Activated B cell treated with CpG ODN at 0.5 μM for 24 hours (primary cell): ENCODE results near the gene DNAH9. TPM values are rescaled to one million over a fixed set of nuclear protein-coding genes. Genes with fewer than 3 reads are reported as not detected.

Experiments
- ATAC-seq: fragments of 200-7000 bp; cut with Tn5 transposase; one replicate; pipeline ENCODE4 v1.10.0; 2021; ENCODE audit warnings: low read depth, mild to moderate bottlenecking, moderate library complexity
- CTCF ChIA-PET: fragments of 350-600 bp; sonication (Branson Sonifier 250); formaldehyde crosslinking; loops from one replicate; lab custom pipeline; 2021; ENCODE audit warnings: antibody characterized with exemption; lab: Charles Lee
- POLR2A ChIA-PET: fragments of 350-600 bp; sonication (Branson Sonifier 250); formaldehyde crosslinking; loops from one replicate; lab custom pipeline; 2021; ENCODE audit warnings: antibody characterized with exemption; lab: Charles Lee
- DNase-seq: peaks from one replicate; pipeline ENCODE4 v3.0.0; 2022
- H3K27ac Mint-ChIP-seq: one replicate; pipeline ENCODE4 v1.8.0; 2020; ENCODE audit warnings: mixed read lengths
- H3K27me3 Mint-ChIP-seq: one replicate; pipeline ENCODE4 v1.8.0; 2021; ENCODE audit warnings: mixed read lengths
- H3K36me3 Mint-ChIP-seq: one replicate; pipeline ENCODE4 v1.8.0; 2021; ENCODE audit warnings: low read depth, mixed read lengths
- H3K4me1 Mint-ChIP-seq: one replicate; pipeline ENCODE4 v1.8.0; 2021; ENCODE audit warnings: mixed read lengths
- H3K4me3 Mint-ChIP-seq: one replicate; pipeline ENCODE4 v1.8.0; 2020; ENCODE audit warnings: mild to moderate bottlenecking, mixed read lengths
- H3K9me3 Mint-ChIP-seq: one replicate; pipeline ENCODE4 v1.8.0; 2020; ENCODE audit warnings: mixed read lengths
- CTCF ChIP-seq: fragments of 200-600 bp; IDR thresholded peaks from one replicate; pipeline ENCODE4 v1.8.0; 2022; ENCODE audit warnings: antibody characterized with exemption, mild to moderate bottlenecking
- intact Hi-C: fragments of 100-400 bp; cut with micrococcal nuclease; formaldehyde crosslinking; loops from one replicate; pipeline ENCODE4 v1.15.1; 2024
- total RNA-seq: library from RNA; stranded (reverse); gene quantifications from 2 replicates; pipeline ENCODE4 v1.2.3, GENCODE V29; 2022

The DNAH9 gene
- total RNA-seq, 1 donor from 2014 or later: not detected

DNA sequence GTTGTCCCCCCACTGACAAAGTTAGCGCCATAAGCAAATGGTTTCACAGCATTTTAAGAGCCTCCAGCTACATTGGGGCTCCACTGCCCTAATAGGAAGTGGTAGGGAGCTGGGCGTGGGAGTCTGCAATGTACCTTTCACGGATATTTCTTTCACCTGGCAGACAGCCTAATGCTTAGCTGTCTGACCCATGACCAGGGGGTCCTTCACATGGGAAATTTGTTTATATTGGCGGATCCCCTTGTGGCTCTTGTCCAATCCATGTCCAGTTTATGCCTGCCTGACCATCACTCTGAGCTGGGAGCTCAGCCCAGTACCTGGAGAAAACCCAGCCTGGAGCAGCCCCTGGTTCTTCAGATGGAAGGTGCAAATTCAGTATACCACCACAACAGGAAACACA, 254.0 kb downstream of the DNAH9 start:
- no peaks in the 10 kb centered on the region for H3K36me3 Mint-ChIP-seq
- H3K4me1 Mint-ChIP-seq: no peaks in the 10 kb centered on the region
- no peaks in the 10 kb centered on the region for H3K9me3 Mint-ChIP-seq
- CTCF ChIA-PET: no interaction called here
- POLR2A ChIA-PET: no interaction called here
- TF ChIP-seq CTCF: no peak
- intact Hi-C loops: no loop called here
- no peak for DNase-seq
- no peak for ATAC-seq
- no peak overlapping the region for H3K27ac Mint-ChIP-seq
- no peak overlapping the region for H3K4me3 Mint-ChIP-seq
- no peaks in the 10 kb centered on the region for H3K27me3 Mint-ChIP-seq

- H3K27me3 Mint-ChIP-seq: no peaks in the 10 kb centered on the region
- no peak for DNase-seq
- no peaks in the 10 kb centered on the region for H3K36me3 Mint-ChIP-seq
- no peaks in the 10 kb centered on the region for H3K4me1 Mint-ChIP-seq
- no peak for ATAC-seq
- no peak overlapping the region for H3K27ac Mint-ChIP-seq
- no peaks in the 10 kb centered on the region for H3K9me3 Mint-ChIP-seq
- TF ChIP-seq CTCF: no peak
- ChIA-PET CTCF (no interaction called here), POLR2A (no interaction called here)
- intact Hi-C loops: no loop called here
- no peak overlapping the region for H3K4me3 Mint-ChIP-seq
These were observed 254.6 kb downstream of the DNAH9 start for GRCh38 chr17:11852912-11853311.

- ChIA-PET CTCF (no interaction called here), POLR2A (no interaction called here)
- Mint-ChIP-seq H3K27me3 (no peaks in the 10 kb centered on the region), H3K4me1 (no peaks in the 10 kb centered on the region), H3K36me3 (no peaks in the 10 kb centered on the region), H3K9me3 (no peaks in the 10 kb centered on the region), H3K4me3 (no peak overlapping the region), H3K27ac (no peak overlapping the region)
- no peak for DNase-seq
- ATAC-seq: no peak
- intact Hi-C loops: no loop called here
- TF ChIP-seq CTCF: no peak
These were observed 255.3 kb downstream of the DNAH9 start for GRCh38 chr17:11853321-11854151.

DNA sequence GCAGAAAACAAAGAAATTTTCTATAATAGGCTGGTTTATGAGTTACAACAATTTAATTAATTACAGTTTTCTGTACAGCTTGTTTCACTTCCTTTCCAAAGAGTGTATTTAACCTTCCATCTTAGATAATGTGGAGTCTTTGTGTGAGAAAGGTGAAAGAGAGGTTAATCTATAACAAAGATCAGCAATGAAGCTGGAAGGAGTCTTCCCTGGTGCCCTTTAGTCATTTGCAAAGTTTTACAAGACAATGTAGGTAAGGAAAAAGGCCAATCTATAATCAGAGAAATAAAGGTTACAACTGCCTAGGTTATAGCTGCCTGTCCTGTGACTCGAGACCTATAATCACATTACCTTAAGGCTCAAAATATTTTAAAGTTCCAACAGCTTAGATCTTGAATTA, 257.0 kb downstream of the DNAH9 start:
- ATAC-seq: no peak

More for the DNA sequence above, 257.0 kb downstream of the DNAH9 start:
- CTCF ChIA-PET: interaction anchor here (0.6 kb wide), 1 partner anchor 1379 kb away, joined by 3 read pairs; no protein-coding TSS in a partner anchor
- H3K36me3 Mint-ChIP-seq: no peaks in the 10 kb centered on the region
- H3K4me1 Mint-ChIP-seq: no peaks in the 10 kb centered on the region
- H3K4me3 Mint-ChIP-seq: no peak overlapping the region
- TF ChIP-seq CTCF: no peak
- H3K27ac Mint-ChIP-seq: no peak overlapping the region
- no peak for DNase-seq
- intact Hi-C loops: no loop called here
- H3K27me3 Mint-ChIP-seq: no peaks in the 10 kb centered on the region
- peaks cover 4% of the 10 kb centered on the region for H3K9me3 Mint-ChIP-seq
- POLR2A ChIA-PET: no interaction called here
